NCI-H69 (cell line): ENCODE measurements around the gene MYO1B.

Experiments
- DNase-seq: peaks from one replicate; lab custom pipeline; 2025; lab: John Stamatoyannopoulos, UW

The MYO1B gene

DNA sequence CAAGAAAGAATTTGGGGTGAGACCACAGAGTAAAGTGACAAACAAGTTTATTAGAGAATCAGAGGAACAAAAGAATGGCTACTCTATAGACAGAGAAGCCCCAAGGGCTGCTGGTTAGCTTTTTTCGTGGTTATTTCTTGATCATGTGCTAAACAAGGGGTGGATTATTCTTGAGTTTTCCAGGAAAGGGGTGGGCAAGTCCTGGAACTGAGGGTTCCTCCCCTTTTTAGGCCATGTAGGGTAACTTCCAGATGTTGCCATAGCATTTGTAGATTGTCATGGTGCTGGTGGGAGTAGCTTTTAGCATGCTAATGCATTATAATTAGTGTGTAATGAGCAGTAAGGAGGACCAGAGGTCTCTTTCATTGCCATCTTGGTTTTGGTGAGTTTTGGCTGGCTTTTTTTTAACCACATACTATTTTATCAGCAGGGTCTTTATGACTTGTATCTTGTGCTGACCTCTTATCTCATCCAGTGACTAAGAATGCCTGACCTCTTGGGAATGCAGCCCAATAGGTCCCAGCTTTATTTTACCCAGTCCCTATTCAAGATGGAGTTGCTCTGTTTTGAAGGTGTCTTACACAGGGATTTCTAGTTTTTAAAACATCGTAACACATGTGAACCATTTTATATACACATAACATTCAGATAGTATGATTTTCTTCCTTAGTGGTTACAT lies 77.8 kb downstream of the MYO1B start:
- DNase-seq, result no peak

DNA sequence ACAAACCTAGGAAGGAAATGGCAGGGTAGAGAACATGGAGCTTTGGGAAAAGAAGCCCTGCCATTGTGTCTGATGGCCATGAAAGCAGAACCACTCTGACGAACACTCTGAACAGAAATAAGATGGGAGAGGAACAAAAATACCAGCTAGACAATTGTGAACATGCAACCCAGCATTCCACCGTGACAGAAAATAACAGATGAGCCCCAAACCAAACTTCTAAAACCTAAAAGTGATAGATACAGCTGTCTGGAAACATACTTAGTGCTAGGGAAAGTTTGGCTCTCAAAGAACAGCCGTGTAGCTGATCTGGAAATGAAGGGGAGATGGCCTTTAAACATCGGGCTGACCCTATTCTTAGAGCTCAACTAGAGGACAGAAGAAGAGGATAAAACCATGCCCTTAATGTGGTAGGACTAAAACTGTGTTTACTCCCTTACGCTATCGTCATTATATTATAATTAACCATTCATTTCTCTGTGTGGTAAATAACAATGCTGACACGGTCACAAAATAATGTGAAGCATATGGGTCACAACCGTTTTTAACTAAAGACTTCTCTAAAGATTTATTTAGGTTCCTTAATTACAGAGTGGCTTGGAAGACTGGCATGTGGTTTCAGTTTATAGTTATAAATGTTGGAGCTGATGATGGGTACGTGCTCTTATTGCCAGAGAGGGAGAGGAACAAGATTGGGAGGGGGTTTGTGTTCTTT lies 80.6 kb downstream of the MYO1B start:
- DNase-seq, result no peak

DNA sequence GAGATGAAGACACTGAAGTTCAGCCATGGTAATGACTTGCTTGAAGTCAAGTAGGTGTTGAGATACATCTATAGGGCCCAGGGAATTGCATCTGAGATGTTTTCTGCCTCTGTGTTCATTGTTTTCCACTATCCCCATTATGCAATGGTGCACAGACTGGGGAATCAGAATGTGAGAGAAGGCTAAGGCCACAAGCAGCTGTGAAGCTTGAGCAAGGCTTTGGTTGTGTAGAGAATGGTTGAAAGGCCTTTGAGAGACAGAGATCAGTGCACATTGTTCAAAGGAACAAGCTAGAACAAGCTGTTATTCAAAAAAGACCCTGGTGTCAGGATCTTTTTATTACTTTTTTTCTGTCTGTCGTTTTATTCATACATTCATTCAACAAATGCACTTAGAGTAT lies 82.3 kb downstream of the MYO1B start:
- no peak for DNase-seq

DNA sequence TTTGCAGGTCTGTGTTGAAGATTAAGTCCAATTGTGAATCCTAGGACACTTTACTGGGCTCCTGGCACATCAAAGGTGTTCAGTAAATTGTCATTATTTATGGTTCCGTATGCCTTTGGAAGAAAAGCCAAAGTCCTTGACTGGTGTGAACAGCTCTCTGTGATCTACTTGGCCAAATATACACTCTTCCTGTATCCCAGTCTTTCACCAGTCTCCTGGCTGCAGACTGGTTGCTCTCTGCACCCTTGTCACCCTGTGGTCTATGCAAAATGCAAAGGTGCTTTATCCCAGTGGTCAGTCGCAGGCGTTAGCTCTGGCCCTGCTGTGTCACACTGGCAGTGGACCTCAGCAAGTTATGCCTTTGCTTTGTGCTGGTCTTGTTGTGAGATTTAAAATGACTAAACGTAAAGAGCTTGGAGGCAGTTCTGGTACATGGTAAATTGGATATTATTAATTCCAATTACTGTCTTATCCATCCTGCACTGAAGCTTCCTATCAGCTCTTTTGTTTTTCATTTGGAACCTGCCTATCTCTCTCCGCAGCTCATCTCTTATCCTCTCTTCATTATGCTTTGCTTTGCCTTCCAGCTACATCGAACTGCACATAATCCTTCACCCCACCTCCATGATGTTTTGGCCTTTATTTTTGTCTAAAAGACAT lies 83.1 kb downstream of the MYO1B start:
- DNase-seq, result no peak

DNA sequence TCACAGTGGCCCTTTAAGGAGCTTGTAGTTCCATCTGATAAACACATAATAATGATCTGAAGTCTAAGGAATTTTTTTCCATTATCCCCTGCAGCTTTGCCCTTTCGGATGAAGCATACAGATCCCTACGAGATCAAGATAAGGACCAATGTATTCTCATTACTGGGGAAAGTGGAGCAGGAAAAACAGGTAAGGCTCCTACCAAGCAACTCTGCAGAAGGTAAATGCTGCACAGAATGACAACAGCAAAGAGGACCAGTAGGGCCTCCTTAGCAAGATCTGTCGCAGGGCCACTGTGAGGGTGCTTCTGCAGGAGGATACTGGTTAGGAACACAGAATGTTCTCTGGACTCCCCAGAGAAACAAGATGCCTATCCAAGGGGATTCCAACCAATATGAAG lies 84.6 kb downstream of the MYO1B start:
- DNase-seq, result no peak

DNA sequence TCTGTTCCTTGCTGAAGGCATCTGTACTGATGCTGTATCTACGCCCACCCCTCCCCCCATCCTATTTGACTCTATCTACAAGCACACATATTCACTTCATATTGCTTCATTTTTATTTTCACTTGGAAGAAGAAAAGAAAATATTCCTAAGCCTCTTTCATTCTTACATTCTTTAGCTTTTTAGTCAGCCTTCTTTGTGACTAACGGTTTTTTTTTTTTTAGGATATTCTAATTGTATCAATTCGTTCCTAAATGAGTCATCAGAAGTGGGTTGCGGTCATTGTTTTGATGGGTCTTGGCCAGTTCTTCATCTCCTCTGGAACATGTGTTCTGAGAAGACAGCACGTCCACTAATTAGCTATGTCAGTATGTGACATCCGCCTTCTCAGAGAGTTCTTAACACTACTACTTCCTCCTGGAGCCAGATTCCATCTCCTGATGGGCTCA lies 88.7 kb downstream of the MYO1B start:
- no peak for DNase-seq

DNA sequence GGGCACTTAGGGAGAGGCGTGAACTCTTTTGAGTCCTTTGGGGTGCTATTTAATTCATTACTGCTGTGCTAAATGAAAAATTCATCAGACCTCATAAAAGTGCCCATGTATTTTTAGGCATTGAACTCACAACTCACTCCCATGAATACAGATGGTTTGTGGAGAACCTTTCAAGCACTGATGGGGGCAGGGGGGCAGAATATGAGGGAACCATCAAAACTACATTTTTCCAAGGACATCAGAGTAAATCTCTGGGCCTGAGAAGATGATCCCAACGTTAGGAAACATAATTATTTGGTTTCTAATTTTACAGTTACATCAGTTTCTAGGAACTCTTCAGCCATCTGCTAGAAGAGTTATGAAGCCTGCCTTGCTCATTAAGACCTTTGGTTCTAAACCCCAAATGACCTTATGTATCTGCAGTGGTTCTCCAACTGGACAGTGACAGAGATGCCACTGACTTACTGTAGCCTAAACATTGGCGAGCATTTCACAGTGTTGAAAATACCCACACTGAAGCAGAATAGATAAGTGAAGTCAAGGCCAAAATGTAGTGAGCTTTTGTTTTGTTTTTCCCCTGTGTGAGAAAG lies 90.8 kb downstream of the MYO1B start:
- no peak for DNase-seq

DNA sequence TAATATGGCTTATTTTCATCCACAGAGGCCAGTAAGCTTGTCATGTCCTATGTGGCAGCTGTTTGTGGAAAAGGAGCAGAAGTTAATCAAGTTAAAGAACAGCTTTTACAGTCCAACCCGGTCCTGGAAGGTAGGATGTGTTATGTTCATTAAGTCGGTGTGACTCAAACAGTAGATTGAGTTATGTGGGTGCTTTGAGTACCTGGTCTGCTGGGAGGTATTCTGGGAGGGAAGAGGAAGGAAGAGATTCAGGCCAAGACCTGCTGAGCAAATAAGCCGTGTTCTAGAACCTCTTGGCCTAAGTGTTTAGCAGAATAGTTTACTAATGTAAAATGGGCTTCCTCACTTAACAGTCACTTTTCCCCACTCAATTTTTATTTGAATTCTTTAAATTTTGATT lies 96.2 kb downstream of the MYO1B start:
- DNase-seq, result no peak

DNA sequence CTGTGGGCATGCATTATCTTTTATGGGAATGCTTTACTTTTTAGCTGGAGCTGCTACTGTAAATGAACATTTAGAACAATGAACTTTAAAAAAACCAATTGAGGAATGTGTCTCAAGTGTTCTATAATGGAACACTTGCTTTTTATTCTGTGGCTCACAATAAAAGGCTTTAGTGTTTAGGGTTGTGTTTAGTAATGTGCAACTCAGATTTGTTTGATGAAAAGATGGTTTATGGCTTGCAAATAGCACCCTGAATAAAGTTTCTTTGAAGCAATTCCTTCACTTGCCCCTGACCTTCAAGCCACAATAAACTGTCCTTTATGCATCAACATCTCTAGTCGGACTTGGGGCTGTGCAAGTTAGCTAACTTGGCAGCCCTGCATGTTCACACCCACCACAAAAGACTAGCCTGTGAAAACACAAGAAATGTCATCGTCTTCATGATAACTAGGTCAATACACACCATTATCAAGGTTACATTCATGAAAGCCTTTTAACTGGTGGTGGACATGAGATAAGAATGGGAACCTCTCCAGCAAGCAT lies 98.7 kb downstream of the MYO1B start:
- DNase-seq, result no peak

DNA sequence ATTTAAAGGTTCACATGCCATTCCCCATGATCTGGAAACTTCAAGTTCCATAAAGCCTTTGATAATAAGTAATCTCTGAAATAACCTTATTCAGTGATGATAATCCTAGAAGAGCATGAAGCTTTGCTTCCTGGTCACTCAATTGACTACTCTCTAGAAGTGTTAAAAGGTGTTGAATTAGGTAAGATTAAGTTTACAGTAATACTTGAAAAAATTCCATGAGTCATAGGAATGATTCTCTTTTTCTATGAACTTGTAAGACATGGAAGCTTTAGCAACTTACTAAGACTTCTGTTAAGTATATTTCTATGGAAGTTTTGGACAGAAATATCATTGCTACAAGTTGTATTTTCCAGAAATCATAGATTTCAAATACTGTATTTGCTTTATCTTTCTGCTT lies 100.6 kb downstream of the MYO1B start:
- DNase-seq, result no peak

DNA sequence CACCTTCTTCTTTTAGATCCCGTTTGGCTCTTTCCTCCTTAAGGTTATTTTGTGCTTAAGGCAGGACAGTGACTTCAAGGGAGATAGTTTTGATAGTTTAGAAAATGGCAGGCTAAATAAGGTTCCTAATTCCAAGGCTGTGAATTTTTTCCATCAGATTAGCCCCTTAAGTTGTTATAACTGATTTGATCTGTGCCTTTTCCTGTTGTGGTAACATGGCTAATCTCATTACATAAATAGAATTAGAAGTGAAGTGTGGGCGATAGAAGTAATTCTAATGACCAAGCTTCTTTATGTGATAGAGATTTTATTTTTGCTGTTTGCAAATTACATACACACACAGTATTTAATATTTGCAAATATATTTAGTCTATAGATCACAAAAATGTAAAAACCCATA lies 102.0 kb downstream of the MYO1B start:
- DNase-seq, result no peak

DNA sequence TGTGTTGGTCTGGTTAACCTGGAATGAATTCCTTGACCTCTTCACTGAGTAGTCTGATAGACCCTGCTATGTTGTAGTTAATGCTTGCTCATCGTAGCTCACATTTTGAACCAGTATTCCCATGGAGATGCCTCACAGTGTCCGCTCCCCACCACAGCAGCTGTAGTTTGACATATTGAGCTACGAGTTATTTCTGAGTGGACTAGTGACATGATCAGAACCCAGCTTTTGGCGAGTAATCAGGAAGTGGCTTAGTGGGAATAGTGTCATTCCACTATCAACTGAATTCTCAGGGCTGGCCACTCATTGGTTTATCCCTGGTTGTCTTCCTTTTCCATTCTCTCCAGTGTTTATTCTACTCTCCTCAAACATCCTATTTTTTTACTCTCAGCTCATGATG lies 102.7 kb downstream of the MYO1B start:
- DNase-seq, result no peak

DNA sequence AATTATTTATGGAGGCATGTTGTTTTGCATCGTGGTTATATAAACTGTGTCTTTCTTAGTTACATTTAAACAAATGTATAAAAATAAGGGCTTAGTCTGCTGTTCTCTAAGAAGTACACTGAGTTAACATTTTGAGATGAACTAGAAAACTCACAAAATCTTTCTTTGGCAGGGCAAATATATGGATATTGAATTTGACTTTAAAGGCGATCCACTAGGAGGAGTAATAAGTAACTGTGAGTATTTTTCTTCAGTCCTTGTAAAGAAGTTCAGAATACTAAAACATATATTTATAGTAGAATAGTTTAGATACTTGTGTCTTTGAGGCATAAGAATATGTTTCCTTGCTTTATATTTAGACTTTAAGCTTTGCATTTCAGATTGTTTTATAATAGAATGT lies 104.8 kb downstream of the MYO1B start:
- no peak for DNase-seq

DNA sequence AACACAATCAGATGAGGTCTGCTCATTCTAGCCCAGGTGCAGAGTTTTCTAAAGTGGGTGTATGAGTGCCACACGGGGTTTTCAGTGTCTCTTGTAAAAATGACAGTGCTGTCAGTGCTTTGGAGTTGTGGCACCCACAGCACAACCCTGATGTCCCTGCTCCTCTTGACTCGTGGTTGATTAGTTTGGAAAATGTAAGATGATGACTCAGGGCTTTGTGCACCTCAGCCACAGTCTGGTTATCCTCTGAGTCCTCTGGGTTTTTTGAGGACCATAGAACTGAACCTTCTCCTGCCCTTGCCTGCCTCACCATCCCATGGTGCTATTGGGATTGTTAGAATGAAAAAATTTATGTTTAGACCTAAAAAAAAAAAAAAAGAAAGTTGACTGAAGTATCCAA lies 105.6 kb downstream of the MYO1B start:
- DNase-seq, result no peak

DNA sequence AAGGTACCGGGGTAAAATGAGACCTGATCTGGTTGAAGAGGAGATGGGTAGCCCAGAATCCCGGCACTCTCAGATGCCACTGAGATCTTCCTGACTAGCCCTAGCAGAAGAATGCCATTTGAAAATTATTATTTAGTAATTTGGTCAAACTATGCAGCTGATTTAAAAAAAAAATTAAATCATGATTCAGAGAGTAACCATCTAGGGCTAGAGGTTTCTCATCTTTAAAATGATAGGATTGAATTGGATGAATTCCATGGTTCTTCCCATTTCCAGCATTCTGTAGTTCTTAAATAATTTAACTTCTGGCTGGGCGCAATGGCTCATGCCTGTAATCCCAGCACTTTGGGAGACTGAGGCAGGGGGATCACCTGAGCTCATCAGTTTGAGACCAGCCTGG lies 106.1 kb downstream of the MYO1B start:
- no peak for DNase-seq

DNA sequence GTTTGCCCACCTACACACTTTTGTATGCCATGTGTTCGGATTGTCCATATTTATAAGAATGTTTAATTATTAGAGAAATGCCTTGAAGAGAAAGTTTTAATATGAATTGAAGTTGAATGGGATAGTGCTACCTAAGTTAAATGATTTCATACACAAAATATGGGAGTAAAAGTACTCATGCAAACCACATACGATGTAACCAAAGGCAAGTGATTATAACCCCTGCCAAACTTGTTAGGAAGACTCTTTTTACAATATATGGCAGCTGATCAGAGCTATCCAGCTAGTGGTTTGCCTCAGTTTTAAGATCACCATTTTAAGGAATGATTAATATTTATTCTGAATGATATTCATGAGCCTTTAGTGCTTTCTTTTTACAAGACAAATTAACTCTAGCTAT lies 106.7 kb downstream of the MYO1B start:
- DNase-seq, result no peak

DNA sequence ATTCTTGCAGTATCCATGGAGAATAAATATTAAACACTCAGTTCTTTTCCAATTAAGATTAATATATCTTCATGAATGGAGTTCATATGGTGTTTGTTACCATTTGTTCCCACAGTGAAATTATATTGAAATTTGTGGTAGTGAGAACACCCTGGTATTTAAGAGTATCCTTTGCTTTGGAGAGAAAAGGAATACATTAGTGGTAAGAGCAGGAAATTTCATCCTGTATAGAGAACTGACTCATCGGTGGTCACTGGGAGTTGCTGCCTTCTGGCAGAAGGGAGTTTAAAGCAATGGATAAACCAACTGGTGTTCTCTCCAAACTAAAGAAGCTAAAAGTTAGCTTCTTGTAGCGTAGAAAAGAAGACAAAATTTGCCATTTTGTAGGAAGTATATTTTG lies 107.3 kb downstream of the MYO1B start:
- DNase-seq, result no peak

DNA sequence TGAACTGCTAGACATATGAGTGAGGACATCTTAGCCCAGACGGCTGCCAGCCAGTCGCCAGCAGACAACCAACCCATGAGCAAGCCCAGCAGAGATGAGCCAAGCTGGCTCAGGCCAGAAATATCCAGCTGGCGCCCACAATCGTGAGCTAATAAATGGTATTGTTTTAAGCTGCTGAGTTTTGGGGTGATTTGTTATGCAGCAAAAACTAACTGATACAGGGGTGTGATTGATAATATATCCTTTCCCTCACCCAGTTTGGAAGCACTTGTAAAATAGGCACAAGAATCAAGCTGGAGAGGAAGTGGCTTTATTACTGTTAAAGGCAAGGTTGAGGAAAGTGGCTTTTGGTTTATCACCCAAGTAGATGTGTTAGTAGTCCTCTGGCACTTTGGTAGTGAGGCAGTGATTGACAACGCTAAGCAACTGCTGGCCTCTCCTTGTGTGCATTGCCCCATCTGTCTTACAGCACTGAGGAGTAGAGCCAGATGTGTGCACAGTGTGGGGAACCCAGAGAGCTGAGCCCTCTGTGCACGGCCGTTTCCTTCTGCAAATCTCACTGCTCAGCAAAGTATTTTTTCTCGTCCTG lies 110.1 kb downstream of the MYO1B start:
- no peak for DNase-seq

DNA sequence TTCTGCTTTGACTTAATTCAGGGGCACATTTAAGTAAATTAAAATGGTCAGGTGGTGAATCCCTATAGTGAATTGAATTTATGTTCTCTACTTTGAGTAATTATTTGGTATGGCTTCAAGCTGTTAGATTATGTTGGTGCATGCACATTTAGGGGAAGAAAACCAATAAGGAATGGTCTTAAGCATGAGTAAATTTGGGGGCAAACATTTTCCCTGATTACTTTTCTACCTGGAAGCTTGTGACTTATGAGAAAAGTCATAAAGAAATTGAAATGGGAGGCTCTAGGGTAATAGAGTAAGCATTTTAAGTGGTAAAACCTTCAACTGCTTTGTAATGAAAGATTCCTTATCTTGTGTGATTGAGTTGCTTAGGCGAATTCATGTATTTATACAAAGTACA lies 112.5 kb downstream of the MYO1B start:
- no peak for DNase-seq

DNA sequence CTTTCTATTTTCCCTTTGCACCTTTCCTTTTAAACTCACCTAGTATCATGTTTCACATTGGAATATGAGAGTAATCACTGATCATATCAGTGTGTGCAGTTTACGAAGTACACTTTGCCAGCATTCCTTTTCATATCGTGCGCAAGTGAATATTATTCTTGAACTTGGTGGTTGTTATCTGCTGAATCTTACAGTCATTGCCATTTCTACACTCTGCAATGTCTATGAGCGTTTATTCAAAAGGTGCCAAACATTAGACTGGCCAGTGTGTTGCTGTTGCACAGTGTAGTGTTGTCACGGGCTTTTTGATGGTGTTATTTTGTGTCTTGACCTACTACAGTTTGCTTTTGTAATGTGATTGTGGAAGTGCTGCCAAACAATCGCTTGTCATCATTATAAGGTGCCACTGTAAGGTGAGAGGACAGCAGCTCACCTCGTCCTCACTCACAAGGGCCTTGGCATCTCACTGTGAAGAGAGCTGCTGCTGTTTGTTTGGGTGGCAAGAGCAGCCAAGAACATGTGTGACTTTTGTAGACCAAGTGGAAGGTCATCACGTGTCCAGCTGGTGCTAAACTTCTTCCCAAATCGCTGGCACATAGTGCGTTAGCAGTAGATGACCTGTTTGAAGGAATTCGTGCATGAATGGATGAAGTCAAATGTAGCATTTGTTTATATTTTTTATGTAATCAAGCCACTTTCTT lies 113.3 kb downstream of the MYO1B start:
- DNase-seq, result no peak

DNA sequence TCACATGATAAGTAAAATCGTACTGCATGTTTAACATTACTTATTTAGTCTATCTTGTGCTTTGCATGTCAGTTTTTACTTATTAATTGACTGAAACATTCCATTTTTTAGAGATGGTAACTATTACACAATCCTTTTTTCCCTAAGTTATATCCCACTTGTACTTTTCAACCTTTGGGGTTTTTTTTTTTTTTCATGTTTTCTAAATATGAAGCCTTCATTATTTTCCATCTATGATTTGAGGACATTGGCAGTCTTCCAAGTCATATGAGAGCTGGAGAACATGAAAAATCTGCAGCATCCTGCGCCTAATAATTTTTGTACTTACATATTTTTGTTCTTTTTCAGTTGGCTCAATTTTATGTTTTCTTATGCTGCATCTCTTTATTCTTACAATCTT lies 113.9 kb downstream of the MYO1B start:
- DNase-seq, result no peak

DNA sequence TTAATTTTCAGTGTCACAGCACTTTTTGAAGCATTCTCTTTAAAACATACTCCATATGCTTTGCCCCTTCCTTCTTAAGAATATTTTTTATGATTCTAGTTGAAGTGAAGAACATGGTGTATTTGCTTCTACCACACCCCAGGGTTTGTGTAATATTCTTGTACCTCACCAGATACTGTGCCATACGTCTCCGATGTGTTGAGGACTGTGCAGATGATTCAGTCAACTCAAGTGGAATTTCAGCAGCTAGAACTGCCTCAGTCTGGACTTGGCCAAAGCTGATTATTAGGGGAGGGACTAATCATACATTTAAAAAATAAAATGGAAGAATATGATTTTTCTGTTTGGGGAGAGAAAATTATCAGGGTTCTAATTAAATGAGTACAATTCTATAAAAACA lies 115.7 kb downstream of the MYO1B start:
- DNase-seq, result no peak
